Measurements from ENCODE around the gene PLA2G6. TPM values are rescaled to one million over a fixed set of nuclear protein-coding genes. Genes with fewer than 3 reads are reported as not detected.
A peak's percentile ranks its signal among the peaks of the same experiment; 100 is the strongest.
"Not testable (repeated sequence)": the region's sequence is repeated elsewhere in the genome, so short reads cannot be mapped to it uniquely, and the experiment has no call there.

The PLA2G6 gene
- total RNA-seq, 1 donor from 2014 or later: 60.8 TPM

- peaks cover 22% of the 10 kb centered on the region for H3K4me1 ChIP-seq
- H3K27ac ChIP-seq: no peak overlapping the region
- no peaks in the 10 kb centered on the region for H3K9me3 ChIP-seq
- DNase-seq (peak; percentile 48), ATAC-seq (peak; percentile 9 to 13)
- H3K36me3 ChIP-seq: no peaks in the 10 kb centered on the region
- TF ChIP-seq, protein P1, sequence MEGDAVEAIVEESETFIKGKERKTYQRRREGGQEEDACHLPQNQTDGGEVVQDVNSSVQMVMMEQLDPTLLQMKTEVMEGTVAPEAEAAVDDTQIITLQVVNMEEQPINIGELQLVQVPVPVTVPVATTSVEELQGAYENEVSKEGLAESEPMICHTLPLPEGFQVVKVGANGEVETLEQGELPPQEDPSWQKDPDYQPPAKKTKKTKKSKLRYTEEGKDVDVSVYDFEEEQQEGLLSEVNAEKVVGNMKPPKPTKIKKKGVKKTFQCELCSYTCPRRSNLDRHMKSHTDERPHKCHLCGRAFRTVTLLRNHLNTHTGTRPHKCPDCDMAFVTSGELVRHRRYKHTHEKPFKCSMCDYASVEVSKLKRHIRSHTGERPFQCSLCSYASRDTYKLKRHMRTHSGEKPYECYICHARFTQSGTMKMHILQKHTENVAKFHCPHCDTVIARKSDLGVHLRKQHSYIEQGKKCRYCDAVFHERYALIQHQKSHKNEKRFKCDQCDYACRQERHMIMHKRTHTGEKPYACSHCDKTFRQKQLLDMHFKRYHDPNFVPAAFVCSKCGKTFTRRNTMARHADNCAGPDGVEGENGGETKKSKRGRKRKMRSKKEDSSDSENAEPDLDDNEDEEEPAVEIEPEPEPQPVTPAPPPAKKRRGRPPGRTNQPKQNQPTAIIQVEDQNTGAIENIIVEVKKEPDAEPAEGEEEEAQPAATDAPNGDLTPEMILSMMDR (IDR thresholded peaks at IDR 0.05): no peak
- H3K27me3 ChIP-seq (ENCODE audit: low read depth): peaks cover 35% of the 10 kb centered on the region
- peak overlapping the region; percentile 44 for H3K4me3 ChIP-seq
- intact Hi-C loops (cut with DNase I): no loop called here
Observed at GRCh38 chr22:38081941-38082828, 99.4 kb downstream of the PLA2G6 start.

DNA sequence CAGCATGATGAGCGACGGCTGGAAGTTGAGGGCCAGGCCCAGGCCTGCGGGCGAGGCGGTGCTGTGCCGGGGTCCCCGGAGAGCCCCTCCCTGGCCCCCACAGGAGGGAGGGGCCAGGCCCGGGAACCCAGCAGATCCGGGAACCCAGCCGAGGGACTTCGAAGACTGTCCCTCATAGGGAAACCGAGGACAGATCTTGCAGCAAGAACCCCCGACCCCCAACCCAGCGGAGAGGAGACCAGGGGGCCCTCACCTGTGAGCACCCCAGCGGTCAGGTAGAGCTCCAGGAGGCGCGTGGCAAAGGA lies 100.0 kb downstream of the PLA2G6 start:
- DNase-seq (peak; percentile 48), ATAC-seq (no peak)
- TF ChIP-seq, protein P1 (IDR thresholded peaks at IDR 0.05): no peak
- Histone ChIP-seq H3K4me1 (peaks cover 22% of the 10 kb centered on the region), H3K27ac (no peak overlapping the region), H3K9me3 (no peaks in the 10 kb centered on the region), H3K27me3 (ENCODE audit: low read depth) (peaks cover 35% of the 10 kb centered on the region), H3K36me3 (no peaks in the 10 kb centered on the region), H3K4me3 (peak overlapping the region; percentile 44)
- intact Hi-C loops (cut with DNase I): no loop called here

- H3K36me3 ChIP-seq: no peaks in the 10 kb centered on the region
- intact Hi-C loops (cut with DNase I): no loop called here
- DNase-seq (peak; percentile 55), ATAC-seq (peak; percentile 34 to 35)
- H3K4me3 ChIP-seq: peak overlapping the region; percentile 44
- peaks cover 35% of the 10 kb centered on the region for H3K27me3 ChIP-seq (ENCODE audit: low read depth)
- TF ChIP-seq, protein P1 (IDR thresholded peaks at IDR 0.05): no peak
- H3K27ac ChIP-seq: no peak overlapping the region
- peaks cover 22% of the 10 kb centered on the region for H3K4me1 ChIP-seq
- H3K9me3 ChIP-seq: no peaks in the 10 kb centered on the region
Observed at GRCh38 chr22:38080850-38081635, 100.6 kb downstream of the PLA2G6 start.

GRCh38 chr22:38080474-38080849 lies 101.2 kb downstream of the PLA2G6 start:
- H3K4me1 ChIP-seq: peaks cover 22% of the 10 kb centered on the region
- H3K9me3 ChIP-seq: no peaks in the 10 kb centered on the region
- no peak overlapping the region for H3K27ac ChIP-seq
- intact Hi-C loops (cut with DNase I): no loop called here
- DNase-seq (no peak), ATAC-seq (no peak)
- H3K4me3 ChIP-seq: peak overlapping the region; percentile 44
- H3K36me3 ChIP-seq: peaks cover 1% of the 10 kb centered on the region
- TF ChIP-seq, protein P1 (IDR thresholded peaks at IDR 0.05): no peak
- peaks cover 35% of the 10 kb centered on the region for H3K27me3 ChIP-seq (ENCODE audit: low read depth)

- peaks cover 8% of the 10 kb centered on the region for H3K36me3 ChIP-seq
- H3K9me3 ChIP-seq: no peaks in the 10 kb centered on the region
- no peak overlapping the region for H3K4me3 ChIP-seq
- peaks cover 22% of the 10 kb centered on the region for H3K4me1 ChIP-seq
- ATAC-seq (no peak), DNase-seq (peak; percentile 25)
- intact Hi-C loops (cut with DNase I): no loop called here
- TF ChIP-seq, protein P1 (IDR thresholded peaks at IDR 0.05): no peak
- no peak overlapping the region for H3K27ac ChIP-seq
- H3K27me3 ChIP-seq (ENCODE audit: low read depth): peaks cover 35% of the 10 kb centered on the region
Observed at GRCh38 chr22:38079804-38080203, 101.8 kb downstream of the PLA2G6 start.

DNA sequence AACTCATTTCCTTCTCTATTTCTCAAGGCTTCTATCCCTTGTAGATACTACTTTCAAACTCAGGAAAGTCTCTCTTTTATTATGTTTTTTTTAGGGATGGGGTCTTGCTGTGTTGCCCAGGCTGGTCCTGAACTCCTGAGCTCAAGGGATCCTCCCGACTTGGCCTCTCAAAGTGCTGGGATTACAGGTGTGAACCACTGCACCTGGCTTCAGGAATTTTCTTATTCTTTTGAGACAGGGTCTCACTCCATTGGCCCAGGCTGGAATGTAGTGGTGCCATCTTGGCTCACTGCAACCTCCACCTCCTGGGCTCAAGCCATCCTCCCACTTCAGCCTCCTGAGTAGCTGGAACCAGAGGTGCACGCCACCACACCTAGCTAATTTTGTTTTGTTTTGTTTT lies 102.4 kb downstream of the PLA2G6 start:
- H3K9me3 ChIP-seq; H3K4me3 ChIP-seq; ATAC-seq; H3K27ac ChIP-seq; intact Hi-C loops (cut with DNase I); DNase-seq: not testable (repeated sequence)
- Histone ChIP-seq H3K4me1 (peaks cover 22% of the 10 kb centered on the region), H3K27me3 (ENCODE audit: low read depth) (peaks cover 35% of the 10 kb centered on the region), H3K36me3 (peaks cover 14% of the 10 kb centered on the region)
